HEK293T (cell line): ENCODE data around the gene DNAI1.

Experiments used
- CTCF ChIA-PET: fragments of 350-600 bp; formaldehyde crosslinking; extraction: SDS; loops from one replicate; lab custom pipeline; 2021; ENCODE audit warnings: antibody characterized with exemption, inconsistent platforms; lab: Yijun Ruan, JAX
- POLR2A ChIA-PET: fragments of 350-600 bp; formaldehyde crosslinking; extraction: SDS; loops from one replicate; lab custom pipeline; 2020; ENCODE audit warnings: antibody characterized with exemption, inconsistent platforms; lab: Yijun Ruan, JAX
- DNase-seq: peaks from one replicate; pipeline ENCODE4 v3.0.0; 2012; ENCODE audit warnings: mixed read lengths; ENCODE audit errors: extremely low spot score
- ARNT ChIP-seq: fragments of 450-650 bp; IDR thresholded peaks from 2 replicates; pipeline ENCODE4 v1.6.1; 2017; ENCODE audit warnings: mild to moderate bottlenecking
- BHLHE40 ChIP-seq: fragments of 450-650 bp; IDR thresholded peaks from 2 replicates; pipeline ENCODE4 v1.6.1; 2016; ENCODE audit warnings: mild to moderate bottlenecking, moderate library complexity, borderline replicate concordance
- CTBP1 ChIP-seq: fragments of 450-650 bp; IDR thresholded peaks from 2 replicates; pipeline ENCODE4 v1.6.1; 2016; ENCODE audit warnings: borderline replicate concordance
- ELF4 ChIP-seq: fragments of 450-650 bp; IDR thresholded peaks from 2 replicates; pipeline ENCODE4 v1.6.1; 2017; ENCODE audit warnings: antibody characterized with exemption
- FOXA1 ChIP-seq: fragments of 450-650 bp; IDR thresholded peaks from 2 replicates; pipeline ENCODE4 v1.6.1; 2016; ENCODE audit warnings: mild to moderate bottlenecking
- FOXK2 ChIP-seq: fragments of 450-650 bp; IDR thresholded peaks from 2 replicates; pipeline ENCODE4 v1.6.1; 2016; ENCODE audit warnings: mild to moderate bottlenecking
- FOXM1 ChIP-seq: fragments of 450-650 bp; IDR thresholded peaks from 2 replicates; pipeline ENCODE4 v1.6.1; 2017; ENCODE audit warnings: mild to moderate bottlenecking, borderline replicate concordance
- HDGF ChIP-seq: fragments of 450-650 bp; IDR thresholded peaks from 2 replicates; pipeline ENCODE4 v1.6.1; 2017; ENCODE audit warnings: antibody characterized with exemption, borderline replicate concordance
- L3MBTL2 ChIP-seq: fragments of 450-650 bp; conservative IDR thresholded peaks from 2 replicates; pipeline ENCODE4 v1.6.1; 2016; ENCODE audit warnings: mild to moderate bottlenecking
- LEF1 ChIP-seq: fragments of 450-650 bp; IDR thresholded peaks from 2 replicates; pipeline ENCODE4 v1.6.1; 2017; ENCODE audit warnings: mild to moderate bottlenecking, borderline replicate concordance
- NFRKB ChIP-seq: fragments of 450-650 bp; IDR thresholded peaks from 2 replicates; pipeline ENCODE4 v1.6.1; 2016; ENCODE audit warnings: mild to moderate bottlenecking, moderate library complexity
- PKNOX1 ChIP-seq: fragments of 450-650 bp; IDR thresholded peaks from 2 replicates; pipeline ENCODE4 v1.6.1; 2016
- SP1 ChIP-seq: fragments of 450-650 bp; IDR thresholded peaks from 2 replicates; pipeline ENCODE4 v1.6.1; 2017
- SUZ12 ChIP-seq: fragments of 450-650 bp; IDR thresholded peaks from 2 replicates; pipeline ENCODE4 v1.6.1; 2016; ENCODE audit warnings: mild to moderate bottlenecking
- TARDBP ChIP-seq: fragments of 450-650 bp; IDR thresholded peaks from 2 replicates; pipeline ENCODE4 v1.6.1; 2016
- ZNF384 ChIP-seq: fragments of 450-650 bp; IDR thresholded peaks from 2 replicates; pipeline ENCODE4 v1.6.1; 2016

DNAI1 gene

DNA sequence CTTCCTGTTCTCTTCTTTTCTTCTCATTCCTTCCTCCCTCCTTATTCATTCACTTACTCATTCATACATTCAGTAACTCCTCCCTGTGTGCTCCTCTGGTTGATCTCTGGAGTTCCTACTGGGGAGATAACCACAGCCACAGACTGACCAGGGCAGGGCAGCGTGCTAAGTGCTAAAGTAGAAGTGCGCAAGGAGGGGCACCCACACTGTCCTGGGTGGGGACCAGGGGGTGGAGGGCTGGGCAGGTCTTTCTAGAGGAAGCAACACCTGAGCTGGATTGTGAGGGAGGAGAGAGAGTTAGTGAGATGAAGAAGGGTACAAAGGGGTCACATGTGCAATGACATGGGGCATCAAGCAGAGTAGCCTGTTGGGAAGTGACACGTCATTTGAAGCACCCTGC lies 50.3 kb downstream of the DNAI1 start:
- ChIA-PET POLR2A (no interaction called here), CTCF (no interaction called here)
- DNase-seq = no peak
- TF ChIP-seq ZNF384 = no peak
- TF ChIP-seq TARDBP = no peak
- TF ChIP-seq PKNOX1 = no peak
- no peak for TF ChIP-seq ELF4
- TF ChIP-seq NFRKB = no peak
- TF ChIP-seq ARNT = no peak
- no peak for TF ChIP-seq CTBP1
- no peak for TF ChIP-seq FOXK2
- TF ChIP-seq BHLHE40 = no peak
- TF ChIP-seq SUZ12 = no peak
- TF ChIP-seq HDGF = no peak
- no peak for TF ChIP-seq LEF1
- TF ChIP-seq L3MBTL2 = no peak
- no peak for TF ChIP-seq SP1
- no peak for TF ChIP-seq FOXM1
- no peak for TF ChIP-seq FOXA1

DNA sequence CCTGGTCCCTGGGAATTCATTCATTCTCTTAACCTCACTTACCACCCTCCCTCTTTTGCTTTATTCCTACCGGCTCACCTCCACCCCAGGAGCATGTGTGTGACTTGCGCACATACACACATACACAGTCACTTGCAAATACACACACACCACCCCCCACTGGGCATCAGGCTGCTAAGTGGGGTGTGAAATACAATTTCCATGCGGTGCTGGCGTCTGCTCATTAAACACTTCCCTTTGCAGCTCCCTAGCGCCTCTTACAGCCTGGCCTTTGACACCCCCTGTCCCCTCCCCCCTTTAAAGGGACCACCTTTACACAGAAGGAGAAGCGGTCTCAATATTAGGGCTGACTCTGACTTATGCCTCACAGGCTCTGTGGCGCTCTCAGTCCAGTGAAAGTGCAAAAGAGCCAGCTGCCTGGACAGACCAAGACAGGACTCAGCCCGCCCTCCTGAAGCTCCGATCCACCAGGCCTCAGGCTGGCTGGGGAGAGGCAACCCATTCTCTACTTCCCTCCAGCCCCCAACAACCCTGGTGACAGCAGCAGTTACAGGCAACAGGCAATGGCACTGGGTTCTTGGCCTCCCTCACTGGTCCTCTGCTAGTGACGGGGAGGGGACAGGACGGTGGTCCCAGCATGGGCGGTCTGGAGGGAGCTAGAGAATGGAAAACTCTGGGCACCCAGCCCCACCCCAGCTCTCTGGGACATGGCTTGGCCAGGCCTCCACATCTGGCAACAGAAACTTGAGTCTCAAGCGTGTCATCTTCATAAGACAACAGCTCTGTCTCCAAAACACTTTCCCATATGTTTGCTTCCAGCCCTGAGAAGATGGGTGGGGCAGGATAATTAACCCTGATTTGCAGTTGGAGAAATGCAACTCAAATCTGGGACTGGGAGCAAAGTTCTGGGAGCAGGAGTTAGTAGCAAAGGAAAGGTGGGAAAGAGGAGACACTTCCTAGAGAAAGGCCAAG lies 52.2 kb downstream of the DNAI1 start:
- ChIA-PET POLR2A (interaction anchor here (0.8 to 1.2 kb wide), 3 partner anchors 9 to 22 kb away, joined by 3 to 4 read pairs (median 3); no protein-coding TSS in a partner anchor), CTCF (interaction anchor here (1.0 to 1.4 kb wide), 2 partner anchors 107 kb away, joined by 3 to 4 read pairs; no protein-coding TSS in a partner anchor)
- TF ChIP-seq HDGF = no peak
- no peak for DNase-seq

GRCh38 chr9:34512131-34513078 lies 53.8 kb downstream of the DNAI1 start:
- TF ChIP-seq HDGF = no peak
- DNase-seq = no peak
- POLR2A ChIA-PET = interaction anchor here (1.9 kb wide), 1 partner anchor 11 kb away, joined by 6 read pairs; the partner anchor contains the start of gene ENHO
- CTCF ChIA-PET = interaction anchor here (1.2 to 1.4 kb wide), 3 partner anchors 12 to 108 kb away, joined by 3 to 5 read pairs (median 4); no protein-coding TSS in a partner anchor

DNA sequence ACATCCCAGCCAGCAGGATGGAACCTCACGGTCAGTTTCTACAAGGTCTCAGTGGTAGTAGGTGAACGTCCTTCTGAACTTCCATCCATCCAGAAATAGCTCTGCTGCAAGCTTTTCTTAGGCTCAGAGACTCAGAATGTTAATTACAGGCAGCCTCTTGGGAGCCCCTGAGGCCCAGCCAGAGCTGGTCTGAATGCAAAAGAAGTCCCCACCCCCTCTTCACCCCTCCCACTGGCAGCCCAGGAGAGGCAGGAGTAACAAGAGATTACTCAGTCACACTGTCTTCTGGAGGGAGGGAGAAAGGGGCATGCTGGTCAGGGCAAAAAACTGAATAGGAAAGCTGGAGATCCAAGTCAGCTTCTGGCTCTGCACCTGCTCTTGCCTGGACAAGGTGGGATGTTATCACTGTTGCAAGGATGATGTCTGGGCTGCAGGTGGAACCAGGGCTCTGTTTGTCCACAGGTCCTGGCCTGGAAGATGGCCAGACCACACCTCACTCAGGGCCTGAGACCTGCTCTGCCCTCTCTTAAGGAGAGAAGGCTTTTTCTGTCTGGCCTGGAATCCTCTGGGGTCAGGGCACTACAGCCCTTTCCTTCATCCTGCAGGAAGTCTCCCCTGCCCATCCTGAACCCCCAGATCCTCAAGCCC lies 55.1 kb downstream of the DNAI1 start:
- ChIA-PET CTCF (interaction anchor here (0.6 to 1.3 kb wide), 3 partner anchors 14 to 78 kb away, joined by 3 to 5 read pairs (median 4); no protein-coding TSS in a partner anchor), POLR2A (interaction anchor here (1.9 kb wide), 1 partner anchor 9 kb away, joined by 6 read pairs; the partner anchor contains the start of gene ENHO)
- DNase-seq = peak; percentile 34
- TF ChIP-seq NFRKB (no peak), SUZ12 (no peak), HDGF (no peak), CTBP1 (no peak), PKNOX1 (no peak), ARNT (no peak), LEF1 (no peak), ELF4 (no peak), SP1 (no peak), ZNF384 (no peak), FOXK2 (no peak), L3MBTL2 (no peak), FOXA1 (no peak), TARDBP (no peak), FOXM1 (no peak)

- no peak for TF ChIP-seq ARNT
- no peak for TF ChIP-seq FOXK2
- no peak for TF ChIP-seq TARDBP
- no peak for TF ChIP-seq FOXA1
- TF ChIP-seq CTBP1 = no peak
- no peak for TF ChIP-seq HDGF
- TF ChIP-seq NFRKB = no peak
- TF ChIP-seq L3MBTL2 = no peak
- no peak for TF ChIP-seq FOXM1
- TF ChIP-seq PKNOX1 = no peak
- no peak for TF ChIP-seq ELF4
- no peak for TF ChIP-seq ZNF384
- DNase-seq = no peak
- CTCF ChIA-PET = no interaction called here
- POLR2A ChIA-PET = interaction anchor here (1.9 kb wide), 1 partner anchor 9 kb away, joined by 6 read pairs; the partner anchor contains the start of gene ENHO
These were observed 55.8 kb downstream of the DNAI1 start for GRCh38 chr9:34514401-34514800.
